Esophagus muscularis mucosa (tissue), 4 donors: ENCODE results near the gene LTBP1. TPM values are rescaled to one million over a fixed set of nuclear protein-coding genes. Genes with fewer than 3 reads are reported as not detected.

Experiments
- DNase-seq: peaks from one replicate; pipeline ENCODE4 v3.0.0-alpha.2; 2017; ENCODE audit errors: extremely low spot score
- H3K27ac ChIP-seq, 4 donors: fragments of 200-600 bp; sonication (generic); replicated peaks in 1 of 4; 1 replicate in 3 of 4; 2 replicates in 1 of 4; pipeline ENCODE4 v1.5.1; 2016 to 2019; ENCODE audit warnings: mild to moderate bottlenecking in 1 of 4
- H3K27me3 ChIP-seq, 4 donors: fragments of 200-600 bp; sonication (generic); one replicate each; pipeline versions ENCODE4 v1.5.1 to v1.6.0; 2016 to 2019
- H3K36me3 ChIP-seq, 4 donors: fragments of 200-600 bp; sonication (generic); one replicate each; pipeline ENCODE4 v1.5.1; 2016 to 2019
- H3K4me1 ChIP-seq, 4 donors: fragments of 200-600 bp; sonication (generic); one replicate each; pipeline ENCODE4 v1.5.1; 2016 to 2019
- H3K4me3 ChIP-seq, 4 donors: fragments of 200-600 bp; sonication (generic); 1 replicate in 2 of 4; 2 replicates in 2 of 4; pipeline ENCODE4 v1.5.1; 2016 to 2019; ENCODE audit warnings: mild to moderate bottlenecking in 4 of 4, moderate library complexity in 1 of 4
- H3K9me3 ChIP-seq, 4 donors: fragments of 200-600 bp; sonication (generic); 1 replicate in 3 of 4; 2 replicates in 1 of 4; pipeline ENCODE4 v1.5.1; 2016 to 2019
- EP300 ChIP-seq: sonication (generic); formaldehyde crosslinking; IDR thresholded peaks from one replicate; pipeline ENCODE4 v1.6.1; 2017; ENCODE audit warnings: antibody characterized with exemption
- POLR2A ChIP-seq: fragments of 450-650 bp; IDR thresholded peaks from one replicate; pipeline ENCODE4 v1.6.1; 2017; ENCODE audit warnings: antibody characterized with exemption, moderate library complexity, mild to moderate bottlenecking, low read depth
- POLR2AphosphoS5 ChIP-seq, 2 donors: sonication (generic); formaldehyde crosslinking; IDR thresholded peaks; one replicate each; pipeline ENCODE4 v1.6.1; 2017; ENCODE audit warnings: antibody characterized with exemption in 2 of 2
- WGBS: methylation state at CpG from one replicate; pipeline ENCODE4 v1.1.5; 2018; 5-methylcytosine and 5-hydroxymethylcytosine counted together
- intact Hi-C: fragments of 100-400 bp; cut with DNase I; formaldehyde crosslinking; loops from one replicate; pipeline ENCODE4 v1.15.1; 2023
- total RNA-seq, 4 donors: library from RNA; depleted of rRNA; stranded (reverse); fragments of >200 nt; gene quantifications; one replicate each; pipeline versions ENCODE4 v1.1.0 to v1.2.1, GENCODE V29; 2016
- TF ChIP-seq, protein P1 (sequence below), 3 experiments: fragments of 200-600 bp in 2 of 3; fragments of 450-650 bp in 1 of 3; sonication (generic) in 2 of 3; IDR thresholded peaks; one replicate each; pipeline ENCODE4 v1.5.1; 2017 to 2019; ENCODE audit warnings: antibody characterized with exemption in 3 of 3, mild to moderate bottlenecking in 2 of 3, moderate library complexity in 1 of 3

LTBP1 gene
- total RNA-seq, 4 donors from 2014 or later = 254 to 465 (median 368) TPM

GRCh38 chr2:33250417-33251029 lies 303.8 kb downstream of the LTBP1 start:
- peaks cover 0 to 24% (median 12%) of the 10 kb centered on the region in 4 donors for H3K4me1 ChIP-seq
- peaks cover 13 to 40% (median 21%) of the 10 kb centered on the region in 4 donors for H3K36me3 ChIP-seq
- H3K9me3 ChIP-seq = no peaks in the 10 kb centered on the region
- H3K27me3 ChIP-seq = no peaks in the 10 kb centered on the region
- H3K4me3 ChIP-seq = no peak overlapping the region
- DNase-seq = no peak
- TF ChIP-seq EP300 (no peak), POLR2A (no peak), POLR2AphosphoS5 (IDR thresholded peaks at IDR 0.05) (no peak)
- TF ChIP-seq, protein P1, sequence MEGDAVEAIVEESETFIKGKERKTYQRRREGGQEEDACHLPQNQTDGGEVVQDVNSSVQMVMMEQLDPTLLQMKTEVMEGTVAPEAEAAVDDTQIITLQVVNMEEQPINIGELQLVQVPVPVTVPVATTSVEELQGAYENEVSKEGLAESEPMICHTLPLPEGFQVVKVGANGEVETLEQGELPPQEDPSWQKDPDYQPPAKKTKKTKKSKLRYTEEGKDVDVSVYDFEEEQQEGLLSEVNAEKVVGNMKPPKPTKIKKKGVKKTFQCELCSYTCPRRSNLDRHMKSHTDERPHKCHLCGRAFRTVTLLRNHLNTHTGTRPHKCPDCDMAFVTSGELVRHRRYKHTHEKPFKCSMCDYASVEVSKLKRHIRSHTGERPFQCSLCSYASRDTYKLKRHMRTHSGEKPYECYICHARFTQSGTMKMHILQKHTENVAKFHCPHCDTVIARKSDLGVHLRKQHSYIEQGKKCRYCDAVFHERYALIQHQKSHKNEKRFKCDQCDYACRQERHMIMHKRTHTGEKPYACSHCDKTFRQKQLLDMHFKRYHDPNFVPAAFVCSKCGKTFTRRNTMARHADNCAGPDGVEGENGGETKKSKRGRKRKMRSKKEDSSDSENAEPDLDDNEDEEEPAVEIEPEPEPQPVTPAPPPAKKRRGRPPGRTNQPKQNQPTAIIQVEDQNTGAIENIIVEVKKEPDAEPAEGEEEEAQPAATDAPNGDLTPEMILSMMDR (IDR thresholded peaks at IDR 0.05) = no peak
- intact Hi-C loops = no loop called here
- 90% methylated on average over 5 of the region's 5 CpGs for WGBS
- H3K27ac ChIP-seq = no peak overlapping the region

DNA sequence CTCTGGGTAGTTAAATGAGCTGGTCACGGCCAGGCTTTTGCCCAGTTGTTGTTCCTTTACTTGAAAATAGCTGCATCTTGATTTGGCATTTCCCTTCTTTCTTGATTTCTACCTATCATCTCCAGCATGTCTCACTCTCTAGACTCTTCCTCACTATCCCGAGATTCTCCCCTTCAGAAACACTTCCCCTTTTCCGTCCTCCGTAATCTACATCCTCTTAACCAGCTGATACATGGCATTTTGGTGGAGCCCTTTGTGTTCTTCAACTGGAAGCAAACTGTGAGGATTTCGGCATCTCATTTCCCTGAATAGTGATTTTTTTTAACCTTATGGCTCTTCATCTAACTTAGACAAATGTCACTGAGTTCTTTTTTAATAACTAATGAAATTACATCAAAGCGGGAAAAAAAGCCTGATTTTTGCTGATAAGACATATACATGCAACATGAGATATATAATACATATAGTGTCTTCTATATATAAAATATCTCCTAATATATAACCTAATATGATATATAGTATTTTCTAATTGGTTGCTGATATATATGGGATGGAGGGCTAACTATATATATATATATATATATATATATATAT lies 309.5 kb downstream of the LTBP1 start:
- intact Hi-C loops = no loop called here
- no peak overlapping the region for H3K4me3 ChIP-seq
- H3K27ac ChIP-seq = no peak overlapping the region
- H3K4me1 ChIP-seq = no peaks in the 10 kb centered on the region
- H3K9me3 ChIP-seq = no peaks in the 10 kb centered on the region
- H3K27me3 ChIP-seq = no peaks in the 10 kb centered on the region
- peaks cover 7 to 47% (median 26%) of the 10 kb centered on the region in 4 donors for H3K36me3 ChIP-seq
- no peak for TF ChIP-seq EP300
- DNase-seq = no peak
- WGBS = 92% methylated on average over 6 of the region's 6 CpGs

DNA sequence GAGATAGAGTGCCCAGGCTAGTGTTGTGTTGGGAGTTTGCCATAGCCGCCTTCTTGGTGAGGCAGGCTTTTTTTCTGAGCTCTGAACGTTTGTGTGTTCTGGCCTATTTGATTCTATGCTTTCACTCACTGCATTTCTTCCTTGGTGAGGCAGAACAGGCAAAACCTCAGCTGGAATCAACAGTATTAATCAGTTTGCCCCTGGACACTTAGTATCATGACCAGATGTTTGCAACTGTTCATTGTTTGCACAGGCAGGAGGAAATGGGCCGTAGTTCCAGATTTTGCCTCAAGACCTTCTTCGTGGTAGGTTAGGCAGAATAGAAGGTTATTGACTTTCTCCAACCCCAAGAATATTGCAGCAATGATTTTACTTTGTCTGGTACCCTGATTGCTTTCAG lies 311.6 kb downstream of the LTBP1 start:
- H3K27me3 ChIP-seq = no peaks in the 10 kb centered on the region
- H3K9me3 ChIP-seq = no peaks in the 10 kb centered on the region
- H3K4me1 ChIP-seq = peaks cover 0 to 10% (median 0%) of the 10 kb centered on the region in 4 donors
- TF ChIP-seq EP300 (no peak), POLR2AphosphoS5 (IDR thresholded peaks at IDR 0.05) (no peak), POLR2A (no peak)
- TF ChIP-seq, protein P1 (IDR thresholded peaks at IDR 0.05) = no peak
- intact Hi-C loops = no loop called here
- WGBS = 79% methylated on average over 4 of the region's 4 CpGs
- peaks cover 4 to 33% (median 21%) of the 10 kb centered on the region in 4 donors for H3K36me3 ChIP-seq
- H3K27ac ChIP-seq = no peak overlapping the region
- no peak for DNase-seq
- H3K4me3 ChIP-seq = no peak overlapping the region

GRCh38 chr2:33262097-33262496 lies 315.3 kb downstream of the LTBP1 start:
- Histone ChIP-seq H3K4me1 (peaks cover 0 to 20% (median 12%) of the 10 kb centered on the region in 4 donors), H3K4me3 (no peak overlapping the region), H3K27me3 (no peaks in the 10 kb centered on the region), H3K9me3 (no peaks in the 10 kb centered on the region), H3K27ac (no peak overlapping the region), H3K36me3 (peaks cover 7 to 44% (median 38%) of the 10 kb centered on the region in 4 donors)
- TF ChIP-seq EP300 (no peak), POLR2AphosphoS5 (IDR thresholded peaks at IDR 0.05) (no peak), POLR2A (no peak)
- TF ChIP-seq, protein P1 (IDR thresholded peaks at IDR 0.05) = no peak
- intact Hi-C loops = loop anchor here (5.0 kb wide), 1 partner anchor 40 kb away; no protein-coding TSS in a partner anchor
- DNase-seq = no peak
- 88% methylated on average over 3 of the region's 4 CpGs for WGBS

- no peak overlapping the region for H3K4me3 ChIP-seq
- DNase-seq = no peak
- H3K4me1 ChIP-seq = peaks cover 4 to 37% (median 28%) of the 10 kb centered on the region in 4 donors
- peak overlapping the region in 3 of 4 donors; percentile 42 to 63 (median 42) for H3K27ac ChIP-seq
- H3K9me3 ChIP-seq = no peaks in the 10 kb centered on the region
- no peaks in the 10 kb centered on the region for H3K27me3 ChIP-seq
- intact Hi-C loops = loop anchor here (5.0 kb wide), 2 partner anchors 42 to 222 kb away; no protein-coding TSS in a partner anchor
- no peak for TF ChIP-seq POLR2A
- TF ChIP-seq POLR2AphosphoS5 (IDR thresholded peaks at IDR 0.05) = no peak
- TF ChIP-seq, protein P1 (IDR thresholded peaks at IDR 0.05) = no peak
- no peak for TF ChIP-seq EP300
- peaks cover 7 to 36% (median 35%) of the 10 kb centered on the region in 4 donors for H3K36me3 ChIP-seq
- 49% methylated on average over 3 of the region's 3 CpGs for WGBS
Measured at GRCh38 chr2:33264766-33265165, 318.0 kb downstream of the LTBP1 start.
